IMR-90 (cell line): Measurements from ENCODE around the gene TSPAN3. TPM values are rescaled to one million over a fixed set of nuclear protein-coding genes. Genes with fewer than 3 reads are reported as not detected.

Experiments used
- ATAC-seq: fragments of 200-7000 bp; cut with Tn5 transposase; 2 replicates; pipeline ENCODE4 v1.9.1; 2020; ENCODE audit warnings: low read depth, mild to moderate bottlenecking, moderate library complexity
- BruUV-seq: library from RNA; stranded (reverse); fragments of 400-500 nt; replicated peaks from 2 replicates; lab custom pipeline; 2021; lab: Mats Ljungman, UMichigan
- CTCF ChIA-PET: fragments of 300-600 bp; formaldehyde crosslinking; extraction: SDS; loops from one replicate; lab custom pipeline; 2021; ENCODE audit warnings: antibody characterized with exemption; lab: Yijun Ruan, JAX
- POLR2A ChIA-PET: fragments of 300-600 bp; sonication (Branson Sonifier 250); formaldehyde crosslinking; loops from one replicate; lab custom pipeline; 2022; ENCODE audit warnings: antibody characterized with exemption; ENCODE audit not compliant: unreplicated experiment; lab: Charles Lee
- DNase-seq: peaks from one replicate; pipeline ENCODE4 v3.0.0; 2013
- H2AFZ ChIP-seq: replicated peaks from 2 replicates; pipeline ENCODE3; 2013; ENCODE audit warnings: low read length, mild to moderate bottlenecking; ENCODE audit not compliant: poor library complexity
- H2AK5ac ChIP-seq: 2 replicates; pipeline ENCODE4 v1.6.1; 2013; ENCODE audit warnings: low read depth, low read length, inconsistent platforms
- H2AK9ac ChIP-seq: replicated peaks from 2 replicates; pipeline ENCODE3; 2013; ENCODE audit warnings: mild to moderate bottlenecking, low read depth, low read length, moderate library complexity; ENCODE audit not compliant: poor library complexity
- H2BK120ac ChIP-seq: 2 replicates; pipeline ENCODE4 v1.6.1; 2013; ENCODE audit warnings: low read depth, low read length, inconsistent platforms
- H2BK15ac ChIP-seq: 3 replicates; pipeline ENCODE4 v1.6.1; 2013; ENCODE audit warnings: low read depth, low read length, inconsistent platforms
- H2BK20ac ChIP-seq: 2 replicates; pipeline ENCODE4 v1.6.1; 2013; ENCODE audit warnings: low read depth, mild to moderate bottlenecking, inconsistent platforms, low read length, moderate library complexity
- H2BK5ac ChIP-seq: 2 replicates; pipeline ENCODE4 v1.6.1; 2013; ENCODE audit warnings: mild to moderate bottlenecking, low read depth, low read length, inconsistent platforms; ENCODE audit not compliant: poor library complexity, severe bottlenecking
- H3K14ac ChIP-seq: replicated peaks from 2 replicates; pipeline ENCODE4 v1.6.1; 2013; ENCODE audit warnings: low read depth, low read length, inconsistent platforms
- H3K18ac ChIP-seq: 2 replicates; pipeline ENCODE4 v1.6.1; 2013; ENCODE audit warnings: low read depth, low read length, control low read depth
- H3K23ac ChIP-seq: 2 replicates; pipeline ENCODE4 v1.6.1; 2013; ENCODE audit warnings: low read depth, low read length, inconsistent platforms
- H3K27ac ChIP-seq: 2 replicates; pipeline ENCODE4 v1.5.1; 2013; ENCODE audit warnings: mild to moderate bottlenecking, control low read depth, low read length; ENCODE audit not compliant: insufficient read depth
- H3K27me3 ChIP-seq: 2 replicates; pipeline ENCODE4 v1.6.1; 2013; ENCODE audit warnings: low read length; ENCODE audit not compliant: control insufficient read depth, insufficient read depth
- H3K36me3 ChIP-seq: 2 replicates; pipeline ENCODE4 v1.6.1; 2013; ENCODE audit warnings: low read length, mixed read lengths; ENCODE audit not compliant: control insufficient read depth, insufficient read depth
- H3K4ac ChIP-seq: 2 replicates; pipeline ENCODE4 v1.6.1; 2013; ENCODE audit warnings: low read depth, low read length, inconsistent platforms
- H3K4me1 ChIP-seq: 2 replicates; pipeline ENCODE4 v1.6.1; 2013; ENCODE audit warnings: low read length, mixed read lengths; ENCODE audit not compliant: control insufficient read depth, insufficient read depth
- H3K4me2 ChIP-seq: 2 replicates; pipeline ENCODE4 v1.6.1; 2013; ENCODE audit warnings: low read depth, mild to moderate bottlenecking, control low read depth, low read length, moderate library complexity
- H3K4me3 ChIP-seq: 2 replicates; pipeline ENCODE4 v1.5.1; 2013; ENCODE audit warnings: low read depth, mild to moderate bottlenecking, control low read depth, low read length, moderate library complexity; ENCODE audit not compliant: insufficient read depth
- H3K56ac ChIP-seq: 2 replicates; pipeline ENCODE4 v1.6.1; 2013; ENCODE audit warnings: low read length, inconsistent platforms; ENCODE audit not compliant: insufficient read depth; ENCODE audit errors: extremely low read depth
- H3K79me1 ChIP-seq, 2 experiments: 2 replicates each; pipeline ENCODE4 v1.6.1; 2013; ENCODE audit warnings: low read length in 2 of 2, inconsistent platforms in 1 of 2, low read depth in 1 of 2
- H3K9ac ChIP-seq: 2 replicates; pipeline ENCODE4 v1.6.1; 2013; ENCODE audit warnings: low read depth, low read length, control low read depth
- H3K9me1 ChIP-seq: 2 replicates; pipeline ENCODE4 v1.6.1; 2013; ENCODE audit warnings: low read length, inconsistent platforms; ENCODE audit not compliant: insufficient read depth
- H3K9me3 ChIP-seq: 2 replicates; pipeline ENCODE4 v1.6.1; 2013; ENCODE audit warnings: low read length; ENCODE audit not compliant: control insufficient read depth, insufficient read depth
- H4K20me1 ChIP-seq: 2 replicates; pipeline ENCODE4 v1.6.1; 2013; ENCODE audit warnings: low read length, inconsistent platforms; ENCODE audit not compliant: insufficient read depth
- H4K5ac ChIP-seq: 2 replicates; pipeline ENCODE4 v1.6.1; 2013; ENCODE audit warnings: mild to moderate bottlenecking, low read depth, low read length, control low read depth
- H4K8ac ChIP-seq, 2 experiments: 2 replicates each; pipeline ENCODE4 v1.6.1; 2013; ENCODE audit warnings: low read depth in 2 of 2, low read length in 2 of 2, control low read depth in 1 of 2, inconsistent platforms in 1 of 2
- H4K91ac ChIP-seq: 2 replicates; pipeline ENCODE4 v1.6.1; 2013; ENCODE audit warnings: low read depth, low read length, inconsistent platforms; ENCODE audit not compliant: insufficient read depth
- BHLHE40 ChIP-seq: fragments of 150-350 bp; IDR thresholded peaks from 2 replicates; pipeline ENCODE4 v1.6.1; 2016; ENCODE audit warnings: mild to moderate bottlenecking, low read depth, low read length
- MAZ ChIP-seq: IDR thresholded peaks from 2 replicates; pipeline ENCODE4 v1.6.1; 2012; ENCODE audit warnings: low read depth, mild to moderate bottlenecking, low read length, improper control_type of control experiment, moderate library complexity, borderline replicate concordance
- NFE2L2 ChIP-seq: fragments of 150-350 bp; IDR thresholded peaks from 2 replicates; pipeline ENCODE4 v1.6.1; 2016; ENCODE audit warnings: low read depth, mild to moderate bottlenecking, low read length
- POLR2A ChIP-seq: IDR thresholded peaks from 2 replicates; pipeline ENCODE4 v1.6.1; 2012; ENCODE audit warnings: mild to moderate bottlenecking, low read depth, low read length
- RAD21 ChIP-seq: IDR thresholded peaks from 2 replicates; pipeline ENCODE4 v1.6.1; 2012; ENCODE audit warnings: low read length, improper control_type of control experiment
- WGBS, 2 experiments: methylation state at CpG; one replicate each; pipeline versions ENCODE4 v1.1.5 to v1.1.7; 2013; ENCODE audit warnings: missing lambda C conversion rate in 2 of 2; ENCODE audit not compliant: insufficient read length in 1 of 2; ENCODE audit errors: extremely low coverage in 2 of 2; 5-methylcytosine and 5-hydroxymethylcytosine counted together
- dilution Hi-C: fragments of 300-500 bp; cut with HindIII; formaldehyde crosslinking; loops from one replicate; pipeline ENCODE4 v1.14.3; 2018; ENCODE audit warnings: low sequenced_read_pairs; ENCODE audit not compliant: unreplicated experiment
- in situ Hi-C: fragments of 300-500 bp; cut with MboI; formaldehyde crosslinking; loops from 3 replicates; pipeline ENCODE4 v1.14.3; 2019; ENCODE audit warnings: low sequenced_read_pairs, inconsistent platforms, mixed read lengths
- intact Hi-C: fragments of 100-400 bp; cut with micrococcal nuclease; formaldehyde crosslinking; loops from 2 replicates; pipeline ENCODE4 v1.10.0; 2022
- polyA plus RNA-seq, 3 experiments: library from polyadenylated mRNA; depleted of rRNA; stranded (reverse); fragments of >200 nt; gene quantifications; 2 replicates each; pipeline ENCODE4 v1.2.3, GENCODE V29; 2012; ENCODE audit warnings: low replicate concordance in 1 of 3
- total RNA-seq: library from RNA; depleted of rRNA; stranded (reverse); fragments of >200 nt; gene quantifications from 2 replicates; pipeline ENCODE4 v1.2.3, GENCODE V29; 2012

Gene TSPAN3
- total and polyA plus RNA-seq, 2 of the 4 experiments (the other 2 are of a cell fraction), result 270 to 295 TPM

GRCh38 chr15:76994971-76995945 is 75.7 kb downstream of the TSPAN3 start, which contains the start of gene PSTPIP1 (continued):
- TF ChIP-seq MAZ (no peak), RAD21 (no peak)

GRCh38 chr15:76994496-76994895 is 76.4 kb downstream of the TSPAN3 start:
- Histone ChIP-seq H3K79me1 (no peaks in the 10 kb centered on the region), H3K18ac (no peak overlapping the region), H2AK5ac (no peak overlapping the region), H3K9ac (no peak overlapping the region), H3K4ac (no peak overlapping the region), H4K5ac (no peak overlapping the region), H3K23ac (no peak overlapping the region), H4K91ac (no peak overlapping the region), H3K9me3 (no peaks in the 10 kb centered on the region), H3K4me1 (peaks cover 8% of the 10 kb centered on the region), H2BK5ac (no peak overlapping the region), H3K27ac (no peak overlapping the region), H2AK9ac (no peak overlapping the region), H2AFZ (peak overlapping the region; percentile 66), H2BK20ac (no peak overlapping the region), H2BK15ac (no peak overlapping the region), H3K14ac (no peak overlapping the region), H3K4me2 (no peak overlapping the region), H4K8ac (no peak overlapping the region), H2BK120ac (no peak overlapping the region), H3K9me1 (0 out of 2 replicates have a peak, but pooled peaks cover 6% of the 10 kb centered on the region), H3K27me3 (peaks cover 15% of the 10 kb centered on the region), H3K56ac (no peak overlapping the region), H4K20me1 (no peaks in the 10 kb centered on the region), H3K36me3 (no peaks in the 10 kb centered on the region), H3K4me3 (no peak overlapping the region)
- intact Hi-C loops, result no loop called here
- no TSS peak for BruUV-seq
- no peak for DNase-seq
- ChIA-PET POLR2A (no interaction called here), CTCF (no interaction called here)
- no CpG with 5 or more reads among the region's 6 CpGs for WGBS, 2 experiments
- dilution Hi-C loops, result no loop called here
- in situ Hi-C loops, result no loop called here
- ATAC-seq, result no peak
- TF ChIP-seq MAZ (no peak), BHLHE40 (no peak), NFE2L2 (no peak), POLR2A (no peak)
